GM12878 (cell line): ENCODE data around the gene ZNF512B. TPM values are rescaled to one million over a fixed set of nuclear protein-coding genes. Genes with fewer than 3 reads are reported as not detected.

Experiments
- ATAC-seq: fragments of 200-7000 bp; cut with Tn5 transposase; 3 replicates; pipeline ENCODE4 v1.9.1; 2020; ENCODE audit warnings: mild to moderate bottlenecking, moderate library complexity
- BruUV-seq: library from RNA; stranded (reverse); fragments of 400-500 nt; replicated peaks from 2 replicates; lab custom pipeline; 2021; lab: Mats Ljungman, UMichigan
- CTCF ChIA-PET: fragments of 300-600 bp; sonication (Branson Sonifier 250); formaldehyde crosslinking; extraction: SDS; loops from one replicate; lab custom pipeline; 2021; ENCODE audit warnings: inconsistent platforms; lab: Yijun Ruan, JAX
- POLR2A ChIA-PET: fragments of 350-600 bp; formaldehyde crosslinking; extraction: SDS; loops from one replicate; lab custom pipeline; 2021; ENCODE audit warnings: inconsistent platforms; lab: Charles Lee
- RAD21 ChIA-PET: fragments of 300-600 bp; sonication (Branson Sonifier 250); formaldehyde crosslinking; loops from one replicate; lab custom pipeline; 2023; ENCODE audit warnings: antibody characterized with exemption; ENCODE audit not compliant: unreplicated experiment; lab: Charles Lee
- SMC1A ChIA-PET: fragments of 300-600 bp; sonication (Branson Sonifier 250); formaldehyde crosslinking; loops from one replicate; lab custom pipeline; 2023; ENCODE audit not compliant: unreplicated experiment, uncharacterized antibody; lab: Charles Lee
- DNase-seq: peaks from one replicate; pipeline ENCODE4 v3.0.0-alpha.2; 2011; ENCODE audit warnings: low read depth, low spot score
- FAIRE-seq: peaks from 3 replicates; lab custom pipeline; 2011; peaks lifted over from hg19 to GRCh38; lab: Jason Lieb, UNC
- H2AFZ ChIP-seq: 2 replicates; pipeline ENCODE4 v1.6.0; 2011; ENCODE audit warnings: low read depth, low read length, control low read depth; ENCODE audit not compliant: control insufficient read depth
- H3K27ac ChIP-seq: 2 replicates; pipeline ENCODE4 v1.5.1; 2011; ENCODE audit warnings: control low read depth; ENCODE audit not compliant: control insufficient read depth, insufficient read depth
- H3K27me3 ChIP-seq, 2 experiments: replicated peaks in 1 of 2; 2 replicates each; pipeline versions ENCODE4 v1.6.0 to v1.6.1; 2011; ENCODE audit warnings: low read length in 1 of 2; ENCODE audit not compliant: control insufficient read depth in 2 of 2, insufficient read depth in 2 of 2
- H3K36me3 ChIP-seq, 2 experiments: 2 replicates each; pipeline ENCODE4 v1.5.1; 2011; ENCODE audit warnings: low read length in 1 of 2; ENCODE audit not compliant: control insufficient read depth in 2 of 2, insufficient read depth in 2 of 2
- H3K4me1 ChIP-seq: 2 replicates; pipeline ENCODE4 v1.6.1; 2011; ENCODE audit warnings: mild to moderate bottlenecking, low read length, moderate library complexity, mixed read lengths; ENCODE audit not compliant: control insufficient read depth, insufficient read depth
- H3K4me2 ChIP-seq: 2 replicates; pipeline ENCODE4 v1.6.0; 2011; ENCODE audit warnings: control low read depth; ENCODE audit not compliant: control insufficient read depth, insufficient read depth
- H3K4me3 ChIP-seq: fragments of 200-600 bp; sonication (generic); 2 replicates; pipeline ENCODE4 v1.5.1; 2016
- H3K79me2 ChIP-seq: 2 replicates; pipeline ENCODE4 v1.6.0; 2011; ENCODE audit warnings: low read length; ENCODE audit not compliant: control insufficient read depth, insufficient read depth
- H3K9ac ChIP-seq: 2 replicates; pipeline ENCODE4 v1.8.0; 2011; ENCODE audit warnings: low read length, control low read depth, mixed read lengths; ENCODE audit not compliant: control insufficient read depth, insufficient read depth
- H3K9me3 ChIP-seq: replicated peaks from 3 replicates; pipeline ENCODE4 v1.5.1; 2011; ENCODE audit warnings: mild to moderate bottlenecking, low read length; ENCODE audit not compliant: control insufficient read depth, insufficient read depth
- H4K20me1 ChIP-seq: 2 replicates; pipeline ENCODE4 v1.6.0; 2011; ENCODE audit not compliant: control insufficient read depth, insufficient read depth
- BHLHE40 ChIP-seq, 2 experiments: fragments of 450-650 bp in 1 of 2; IDR thresholded peaks; 2 replicates each; pipeline ENCODE4 v1.6.1; 2011 to 2017; ENCODE audit warnings: low read depth in 2 of 2, borderline replicate concordance in 1 of 2, improper control_type of control experiment in 1 of 2, low read length in 1 of 2, mild to moderate bottlenecking in 1 of 2
- BMI1 ChIP-seq: fragments of 450-650 bp; IDR thresholded peaks from 2 replicates; pipeline ENCODE4 v1.6.1; 2016; ENCODE audit warnings: mild to moderate bottlenecking, moderate library complexity, borderline replicate concordance
- CBX5 ChIP-seq: sonication (generic); IDR thresholded peaks from 2 replicates; pipeline ENCODE4 v1.6.1; 2016; ENCODE audit warnings: low read depth, moderate library complexity, mild to moderate bottlenecking, inconsistent platforms
- MXI1 ChIP-seq: fragments of 150-350 bp; IDR thresholded peaks from 2 replicates; pipeline ENCODE4 v1.6.1; 2011; ENCODE audit warnings: low read depth, mild to moderate bottlenecking, inconsistent platforms, low read length, improper control_type of control experiment
- POLR2A ChIP-seq: IDR thresholded peaks from 2 replicates; pipeline ENCODE4 v1.6.1; 2011; ENCODE audit warnings: low read depth, mild to moderate bottlenecking, low read length
- SMC3 ChIP-seq: IDR thresholded peaks from 2 replicates; pipeline ENCODE4 v1.6.1; 2011; ENCODE audit warnings: low read length, improper control_type of control experiment, borderline replicate concordance
- SP1 ChIP-seq: IDR thresholded peaks from one replicate; pipeline ENCODE4 v1.6.1; 2011; ENCODE audit warnings: low read depth, low read length
- TCF7 ChIP-seq: IDR thresholded peaks from 2 replicates; pipeline ENCODE4 v1.6.1; 2014; ENCODE audit warnings: antibody characterized with exemption, borderline replicate concordance
- WGBS: methylation state at CpG from one replicate; pipeline ENCODE4 v1.1.6; 2016; ENCODE audit warnings: low lambda C conversion rate; ENCODE audit not compliant: insufficient replicate concordance, insufficient coverage; ENCODE audit errors: missing lambda C conversion rate; 5-methylcytosine and 5-hydroxymethylcytosine counted together
- in situ Hi-C: fragments of 300-500 bp; cut with MboI; formaldehyde crosslinking; loops from 9 replicates; pipeline ENCODE4 v1.14.3; 2018; ENCODE audit warnings: mixed read lengths
- intact Hi-C: fragments of 100-400 bp; cut with micrococcal nuclease; formaldehyde crosslinking; loops from one replicate; pipeline ENCODE4 v1.14.2; 2022; ENCODE audit not compliant: unreplicated experiment
- polyA plus RNA-seq, 11 experiments: library from polyadenylated mRNA; depleted of rRNA in 4 of 11; unstranded in 6 of 11; stranded (reverse) in 5 of 11; fragments of >200 nt; fragmentation: Nextera tagmentation in 4 of 11; fragmentation: Illumina TruSeq in 1 of 11; extraction: Ambion mirVana in 4 of 11; extraction: Trizol in 1 of 11; gene quantifications; 1 replicate in 1 of 11; 2 replicates in 10 of 11; pipeline versions ENCODE4 v1.2.1 to v1.2.3, GENCODE V29; 2011 to 2016; ENCODE audit warnings: inconsistent platforms in 2 of 11, missing spikeins in 2 of 11, low read depth in 1 of 11
- total RNA-seq, 4 experiments: library from RNA; depleted of rRNA in 3 of 4; stranded (reverse); fragments of >200 nt in 3 of 4; fragmentation: Illumina TruSeq in 1 of 4; extraction: Trizol in 1 of 4; gene quantifications; 2 replicates each; pipeline versions ENCODE4 v1.2.1 to v1.2.3, GENCODE V29; 2013 to 2021
- TF ChIP-seq, protein P1 (sequence below): fragments of 450-650 bp; IDR thresholded peaks from 2 replicates; pipeline ENCODE4 v1.6.1; 2017; ENCODE audit warnings: borderline replicate concordance

ZNF512B gene
- total and polyA plus RNA-seq, 10 of the 15 experiments (the other 5 are each of a cell fraction or from before 2014, with no cell fraction given), result 0.06 to 23.9 (median 4.0) TPM

GRCh38 chr20:63966172-63966943 is 3.4 kb downstream of the ZNF512B start:
- peak; percentile 59 for TF ChIP-seq POLR2A
- TF ChIP-seq BHLHE40 (IDR thresholded peaks at IDR 0.05; ENCODE audit: borderline replicate concordance in 1 of 2, low read depth in 2 of 2, low read length in 1 of 2), result no peak
- FAIRE-seq, result no peak
- CTCF ChIA-PET, result no interaction called here

GRCh38 chr20:63964412-63964811 is 5.3 kb downstream of the ZNF512B start:
- Histone ChIP-seq H3K4me2 (no peak overlapping the region), H3K9me3 (no peaks in the 10 kb centered on the region), H3K9ac (no peak overlapping the region), H3K4me1 (peaks cover 8% of the 10 kb centered on the region), H3K79me2 (peaks cover 15% of the 10 kb centered on the region), H3K4me3 (no peak overlapping the region), H3K27me3 (no peaks in the 10 kb centered on the region), H3K36me3 (peaks cover 2 to 17% of the 10 kb centered on the region in 2 experiments; a peak in 3 of 4 replicates), H3K27ac (no peak overlapping the region), H4K20me1 (no peaks in the 10 kb centered on the region), H2AFZ (no peak overlapping the region)
- SMC1A ChIA-PET, result no interaction called here
- no peak for TF ChIP-seq CBX5
- TF ChIP-seq, protein P1, sequence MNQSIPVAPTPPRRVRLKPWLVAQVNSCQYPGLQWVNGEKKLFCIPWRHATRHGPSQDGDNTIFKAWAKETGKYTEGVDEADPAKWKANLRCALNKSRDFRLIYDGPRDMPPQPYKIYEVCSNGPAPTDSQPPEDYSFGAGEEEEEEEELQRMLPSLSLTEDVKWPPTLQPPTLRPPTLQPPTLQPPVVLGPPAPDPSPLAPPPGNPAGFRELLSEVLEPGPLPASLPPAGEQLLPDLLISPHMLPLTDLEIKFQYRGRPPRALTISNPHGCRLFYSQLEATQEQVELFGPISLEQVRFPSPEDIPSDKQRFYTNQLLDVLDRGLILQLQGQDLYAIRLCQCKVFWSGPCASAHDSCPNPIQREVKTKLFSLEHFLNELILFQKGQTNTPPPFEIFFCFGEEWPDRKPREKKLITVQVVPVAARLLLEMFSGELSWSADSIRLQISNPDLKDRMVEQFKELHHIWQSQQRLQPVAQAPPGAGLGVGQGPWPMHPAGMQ, result no peak
- no peak for TF ChIP-seq BMI1
- no peak for TF ChIP-seq MXI1
- TF ChIP-seq SP1, result no peak
- no peak for TF ChIP-seq SMC3
- no peak for TF ChIP-seq TCF7
- CTCF ChIA-PET, result no interaction called here
- BruUV-seq, result TSS peak; percentile 20
- DNase-seq (no peak), FAIRE-seq (no peak), ATAC-seq (no peak)
- RAD21 ChIA-PET, result no interaction called here
- 99% methylated on average over 16 of the region's 16 CpGs for WGBS
- in situ Hi-C loops, result no loop called here
- intact Hi-C loops, result no loop called here
- POLR2A ChIA-PET, result interaction anchor here (0.6 kb wide), 1 partner anchor 23 kb away, joined by 5 read pairs; no protein-coding TSS in a partner anchor

More at GRCh38 chr20:63966172-63966943, 3.4 kb downstream of the ZNF512B start:
- ChIA-PET RAD21 (no interaction called here), POLR2A (no interaction called here), SMC1A (no interaction called here)
- Histone ChIP-seq H3K4me1 (peaks cover 11% of the 10 kb centered on the region), H3K79me2 (peaks cover 15% of the 10 kb centered on the region), H3K27ac (no peak overlapping the region), H4K20me1 (no peaks in the 10 kb centered on the region), H3K36me3 (peaks cover 2 to 17% of the 10 kb centered on the region in 2 experiments; a peak in 3 of 4 replicates), H3K9me3 (no peaks in the 10 kb centered on the region), H3K9ac (no peak overlapping the region), H3K4me2 (no peak overlapping the region), H2AFZ (no peak overlapping the region), H3K27me3 (no peaks in the 10 kb centered on the region), H3K4me3 (no peak overlapping the region)
- no peak for DNase-seq
- WGBS, result 96% methylated on average over 27 of the region's 27 CpGs
- TSS peak; percentile 52 for BruUV-seq
- intact Hi-C loops (no loop called here), in situ Hi-C loops (no loop called here)
- no peak for ATAC-seq
